ENCODE measurements around the gene INSL3.
"Not testable (repeated sequence)": the region's sequence is repeated elsewhere in the genome, so short reads cannot be mapped to it uniquely, and the experiment has no call there.

The INSL3 gene

GRCh38 chr19:17783721-17784120, 37.6 kb downstream of the INSL3 start:
- not testable (repeated sequence) for DNase-seq (ENCODE audit: low read depth)

GRCh38 chr19:17780781-17781180, 40.5 kb downstream of the INSL3 start:
- DNase-seq (ENCODE audit: low read depth) = no peak

- DNase-seq (ENCODE audit: low read depth) = no peak
Measured at GRCh38 chr19:17778968-17779929, 42.1 kb downstream of the INSL3 start.

DNA sequence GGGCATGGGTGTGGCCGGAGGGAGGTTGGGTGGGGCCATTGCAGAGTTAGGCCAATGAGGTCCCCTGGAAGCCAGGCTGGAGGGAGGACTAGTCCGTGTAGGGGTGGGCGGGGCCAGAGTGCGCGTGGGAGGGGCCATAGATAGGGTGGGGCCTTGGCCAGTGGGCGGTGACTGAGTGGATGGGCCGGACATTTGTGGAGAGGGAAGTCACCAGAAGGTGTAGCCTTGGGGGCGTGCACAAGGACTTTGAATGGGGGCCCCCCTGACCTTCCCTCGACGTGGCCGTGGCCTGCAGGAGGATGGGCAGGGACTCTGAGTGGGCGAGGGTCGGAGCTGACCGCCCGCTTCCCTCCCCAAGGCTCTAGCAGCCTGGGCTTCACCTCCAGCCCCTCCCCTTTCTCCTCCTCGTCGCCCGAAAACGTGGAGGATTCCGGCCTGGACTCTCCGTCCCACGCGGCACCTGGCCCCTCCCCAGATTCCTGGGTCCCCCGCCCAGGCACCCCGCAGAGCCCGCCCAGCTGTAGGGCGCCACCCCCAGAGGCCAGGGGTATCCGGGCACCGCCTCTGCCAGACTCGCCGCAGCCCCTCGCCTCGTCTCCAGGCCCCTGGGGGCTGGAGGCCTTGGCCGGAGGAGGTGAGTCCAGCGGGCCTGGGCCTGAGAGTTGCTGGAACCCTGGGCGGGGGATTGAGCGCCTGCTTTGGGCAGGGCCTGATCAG, 42.9 kb downstream of the INSL3 start:
- peak; percentile 10 for DNase-seq (ENCODE audit: low read depth)

DNA sequence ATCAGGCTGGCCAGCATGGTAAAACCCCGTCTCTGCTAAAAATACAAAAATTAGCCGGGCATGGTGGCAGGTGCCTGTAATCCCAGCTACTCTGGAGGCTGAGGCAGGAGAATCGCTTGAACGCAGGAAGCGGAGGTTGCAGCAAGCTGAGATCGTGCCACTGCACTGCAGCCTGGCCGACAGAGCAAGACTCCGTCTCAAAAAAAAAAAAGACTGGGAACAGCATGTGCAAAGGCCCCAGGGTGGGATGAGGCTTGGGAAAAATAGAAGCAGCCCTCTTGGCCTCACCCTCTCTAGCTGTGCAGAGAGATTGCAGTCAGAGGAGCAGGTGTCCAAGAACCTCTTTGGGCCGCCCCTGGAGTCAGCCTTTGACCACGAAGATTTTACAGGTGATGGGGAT, 43.5 kb downstream of the INSL3 start:
- DNase-seq (ENCODE audit: low read depth) = not testable (repeated sequence)

DNA sequence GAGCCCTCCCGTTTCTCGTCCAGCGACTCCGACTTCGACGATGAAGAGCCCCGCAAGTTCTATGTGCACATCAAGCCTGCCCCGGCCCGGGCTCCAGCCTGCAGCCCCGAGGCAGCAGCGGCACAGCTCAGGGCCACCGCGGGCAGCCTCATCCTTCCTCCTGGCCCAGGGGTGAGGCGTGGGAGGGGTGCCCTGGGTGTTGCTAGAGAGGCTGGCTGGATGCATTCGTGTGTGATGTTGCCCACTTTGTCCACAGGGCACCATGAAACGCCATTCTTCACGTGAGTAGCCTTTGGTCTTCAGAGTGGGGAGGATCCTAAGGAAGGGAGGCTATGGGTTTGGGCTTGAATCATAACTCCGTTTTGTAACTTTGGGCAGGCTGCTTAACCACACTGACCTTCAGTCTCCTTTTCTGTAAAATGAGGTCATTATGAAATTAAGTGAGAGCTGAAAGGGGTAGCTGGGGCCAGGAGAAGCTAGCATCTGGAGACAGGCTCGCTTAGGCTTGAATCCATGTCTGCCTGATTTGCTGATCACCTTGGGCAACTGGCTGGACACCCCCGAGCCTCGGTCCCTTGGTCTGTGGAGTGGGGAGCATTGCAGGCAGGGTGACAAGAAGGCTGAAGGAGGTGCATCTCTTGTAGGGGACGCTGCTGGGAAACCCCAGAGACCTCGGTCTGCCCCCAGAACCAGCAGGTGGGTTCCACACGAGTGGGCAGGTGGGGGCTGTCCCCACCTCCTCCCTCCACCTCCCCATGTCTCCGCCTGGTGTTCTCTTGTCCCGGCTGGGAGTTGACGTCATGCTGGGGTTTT, 45.1 kb downstream of the INSL3 start:
- no peak for DNase-seq (ENCODE audit: low read depth)

DNA sequence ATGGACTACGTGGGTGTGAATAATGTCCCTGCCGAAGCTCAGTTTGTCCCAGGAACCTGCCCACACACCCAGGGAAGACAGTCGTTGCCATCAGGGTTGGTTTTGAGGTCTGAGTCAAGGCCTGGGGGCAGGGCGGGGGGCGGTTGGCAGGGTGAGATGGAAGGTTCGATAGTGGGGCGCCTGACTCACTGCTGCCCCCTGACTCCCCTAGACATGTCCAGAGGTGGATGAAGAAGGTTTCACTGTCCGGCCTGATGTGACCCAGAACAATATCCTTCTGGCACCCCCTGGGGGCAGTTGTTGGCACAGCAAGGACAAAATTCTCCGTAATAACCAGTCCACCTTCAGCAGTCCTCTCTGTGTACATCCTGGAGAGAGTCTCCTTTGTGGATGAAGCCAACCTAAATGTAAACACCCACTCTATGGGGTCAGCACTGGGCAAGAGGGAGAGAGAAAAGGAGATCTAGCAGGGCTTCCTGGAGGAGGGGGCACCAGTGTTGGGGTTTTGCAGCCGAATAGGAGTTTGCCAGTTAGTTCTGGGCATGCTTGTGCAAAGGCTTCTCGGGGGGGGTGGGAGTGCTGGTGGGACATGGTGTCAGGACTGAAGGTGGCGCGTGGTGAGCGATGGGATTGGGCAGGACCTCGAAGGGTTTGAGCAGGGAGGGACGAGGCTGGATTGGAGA, 45.9 kb downstream of the INSL3 start:
- no peak for DNase-seq (ENCODE audit: low read depth)

- DNase-seq (ENCODE audit: low read depth) = no peak
Measured at GRCh38 chr19:17772172-17772571, 49.1 kb downstream of the INSL3 start.

GRCh38 chr19:17770613-17771012, 50.7 kb downstream of the INSL3 start:
- DNase-seq (ENCODE audit: low read depth) = no peak

- DNase-seq (ENCODE audit: low read depth) = no peak
Measured at GRCh38 chr19:17767559-17767958, 53.8 kb downstream of the INSL3 start.

DNA sequence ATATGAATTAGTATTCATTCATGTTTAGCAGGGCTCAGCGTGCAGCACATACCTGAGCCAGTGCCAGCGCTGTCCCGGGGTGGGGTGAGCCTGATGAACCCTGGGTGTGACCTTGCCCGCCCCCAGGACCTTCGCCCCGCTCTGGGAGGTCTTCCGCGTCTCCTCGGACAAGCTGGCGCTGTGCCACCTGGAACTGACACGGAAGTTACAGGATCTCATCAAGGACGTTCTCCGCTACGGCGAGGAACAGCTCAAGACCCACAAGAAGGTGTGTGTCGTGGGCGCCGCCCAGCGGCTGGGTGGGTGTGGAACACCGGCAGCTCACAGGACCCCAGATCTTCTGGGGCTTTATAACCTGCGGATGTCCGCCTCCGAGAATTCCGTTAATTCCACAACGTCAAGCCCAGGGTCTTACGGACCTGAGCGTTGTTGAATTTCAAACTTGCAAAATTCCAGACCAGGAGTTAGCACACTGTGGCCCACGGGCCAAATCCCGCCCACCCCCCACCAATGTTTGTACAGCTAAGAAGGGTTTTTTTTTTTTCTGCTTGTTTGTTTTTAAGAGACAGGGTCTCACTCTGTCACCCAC, 54.7 kb downstream of the INSL3 start:
- no peak for DNase-seq (ENCODE audit: low read depth)
